Measurements from ENCODE around the gene CENPF.

DNA sequence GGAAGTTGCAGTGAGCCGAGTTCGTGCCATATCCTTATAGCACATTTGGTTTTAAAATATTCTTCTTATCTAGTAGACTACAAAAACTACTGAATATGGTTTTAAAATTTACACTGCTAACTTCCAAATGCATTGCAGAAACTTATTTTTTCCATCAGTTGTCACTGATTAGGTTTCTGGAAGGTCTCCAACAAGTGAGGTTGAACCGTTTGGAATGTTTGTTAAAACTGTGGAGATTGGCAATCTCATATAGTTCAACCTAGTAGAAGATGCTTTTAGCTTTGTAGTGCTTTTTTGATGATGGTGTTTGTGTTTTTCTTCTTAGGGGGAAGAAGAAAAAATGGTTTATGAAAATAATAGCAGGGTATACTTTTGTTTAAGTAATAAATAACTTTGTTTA is 12.9 kb downstream of the CENPF start:
- TF ChIP-seq, protein P1, sequence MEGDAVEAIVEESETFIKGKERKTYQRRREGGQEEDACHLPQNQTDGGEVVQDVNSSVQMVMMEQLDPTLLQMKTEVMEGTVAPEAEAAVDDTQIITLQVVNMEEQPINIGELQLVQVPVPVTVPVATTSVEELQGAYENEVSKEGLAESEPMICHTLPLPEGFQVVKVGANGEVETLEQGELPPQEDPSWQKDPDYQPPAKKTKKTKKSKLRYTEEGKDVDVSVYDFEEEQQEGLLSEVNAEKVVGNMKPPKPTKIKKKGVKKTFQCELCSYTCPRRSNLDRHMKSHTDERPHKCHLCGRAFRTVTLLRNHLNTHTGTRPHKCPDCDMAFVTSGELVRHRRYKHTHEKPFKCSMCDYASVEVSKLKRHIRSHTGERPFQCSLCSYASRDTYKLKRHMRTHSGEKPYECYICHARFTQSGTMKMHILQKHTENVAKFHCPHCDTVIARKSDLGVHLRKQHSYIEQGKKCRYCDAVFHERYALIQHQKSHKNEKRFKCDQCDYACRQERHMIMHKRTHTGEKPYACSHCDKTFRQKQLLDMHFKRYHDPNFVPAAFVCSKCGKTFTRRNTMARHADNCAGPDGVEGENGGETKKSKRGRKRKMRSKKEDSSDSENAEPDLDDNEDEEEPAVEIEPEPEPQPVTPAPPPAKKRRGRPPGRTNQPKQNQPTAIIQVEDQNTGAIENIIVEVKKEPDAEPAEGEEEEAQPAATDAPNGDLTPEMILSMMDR (conservative IDR thresholded peaks at IDR 0.05) = no peak
- TF ChIP-seq EZH2 (IDR thresholded peaks at IDR 0.05; ENCODE audit: low read depth) = no peak

Data from PC-9 (cell line).